ENCODE data around the gene LSAMP. TPM values are rescaled to one million over a fixed set of nuclear protein-coding genes. Genes with fewer than 3 reads are reported as not detected.

Gene LSAMP
- total and polyA plus RNA-seq, 2 experiments from 2014 or later, result 2.0 to 2.9 TPM

- TF ChIP-seq ZNF462 (CRISPR knock-in tag; IDR thresholded peaks at IDR 0.05) (no peak), CTCF (conservative IDR thresholded peaks at IDR 0.05; ENCODE audit: low read depth in 2 of 2) (no peak), STAT1 (IDR thresholded peaks at IDR 0.05; ENCODE audit: unreplicated experiment) (no peak), POLR2AphosphoS5 (IDR thresholded peaks at IDR 0.05; ENCODE audit: low read depth) (no peak), EZH2phosphoT487 (IDR thresholded peaks at IDR 0.05; ENCODE audit: unreplicated experiment) (no peak)
These were observed 392.7 kb downstream of the LSAMP start (continued) for GRCh38 chr3:116052602-116053001.

GRCh38 chr3:116051586-116051985, 393.7 kb downstream of the LSAMP start:
- H3K9me2 ChIP-seq (ENCODE audit: insufficient read depth), result no peaks in the 10 kb centered on the region
- no peak overlapping the region for H3K4me3 ChIP-seq
- no peaks in the 10 kb centered on the region for H3K9me3 Mint-ChIP-seq
- H3K27me3 ChIP-seq (ENCODE audit: insufficient read depth), result no peaks in the 10 kb centered on the region
- H3K36me3 Mint-ChIP-seq (ENCODE audit: low read depth), result no peaks in the 10 kb centered on the region
- H3K27me3 Mint-ChIP-seq (ENCODE audit: insufficient read depth, low read depth, poor library complexity), result no peaks in the 10 kb centered on the region
- no peaks in the 10 kb centered on the region for H4K20me1 ChIP-seq (replicated peaks; ENCODE audit: insufficient read depth)
- no peak for ATAC-seq
- no peak overlapping the region for H2AFZ ChIP-seq
- DNase-seq (ENCODE audit: low spot score), result no peak
- H3K4me1 Mint-ChIP-seq, result peaks cover 13% of the 10 kb centered on the region; the same call in 2 of the 3 replicates
- no peaks in the 10 kb centered on the region for H3K36me3 ChIP-seq (ENCODE audit: insufficient read depth)
- no peak overlapping the region for H3K4me3 Mint-ChIP-seq
- H3K27ac ChIP-seq (ENCODE audit: low read depth), result no peak overlapping the region
- H3F3A ChIP-seq (replicated peaks; ENCODE audit: low read depth), result no peaks in the 10 kb centered on the region
- H3K4me1 ChIP-seq (ENCODE audit: insufficient read depth), result no peaks in the 10 kb centered on the region; the same call in 1 of the 2 replicates
- H3K27ac Mint-ChIP-seq, result no peak overlapping the region
- H3K79me2 ChIP-seq (replicated peaks; ENCODE audit: insufficient read depth), result no peaks in the 10 kb centered on the region
- H3K4me2 ChIP-seq, result no peak overlapping the region
- TF ChIP-seq ZNF331 (CRISPR knock-in tag; IDR thresholded peaks at IDR 0.05; ENCODE audit: low read depth) (no peak), CTCF (conservative IDR thresholded peaks at IDR 0.05; ENCODE audit: low read depth in 2 of 2) (no peak), NANOG (IDR thresholded peaks at IDR 0.05; ENCODE audit: borderline replicate concordance) (no peak), EZH2 (IDR thresholded peaks at IDR 0.05; ENCODE audit: low read depth, unreplicated experiment) (no peak), POLR2AphosphoS5 (IDR thresholded peaks at IDR 0.05; ENCODE audit: low read depth) (no peak), REST (IDR thresholded peaks at IDR 0.05; ENCODE audit: unreplicated experiment) (no peak), JUNB (IDR thresholded peaks at IDR 0.05; ENCODE audit: unreplicated experiment) (no peak), ZNF114 (CRISPR knock-in tag; IDR thresholded peaks at IDR 0.05) (no peak)
